Measurements from ENCODE around the gene TUT4. TPM values are rescaled to one million over a fixed set of nuclear protein-coding genes. Genes with fewer than 3 reads are reported as not detected.

TUT4 gene
- total and polyA plus RNA-seq, 2 donors (not counting 3 experiments of a cell fraction or from before 2014, with no cell fraction given): 24.7 to 41.2 TPM

- no peak for TF ChIP-seq FOS (IDR thresholded peaks at IDR 0.05; ENCODE audit: borderline replicate concordance, insufficient read depth, low read length)
- TF ChIP-seq MYC (IDR thresholded peaks at IDR 0.05; ENCODE audit: low read depth, low read length): no peak
- TF ChIP-seq MAX (IDR thresholded peaks at IDR 0.05; ENCODE audit: insufficient read depth, insufficient read length): no peak
- no peak for TF ChIP-seq JUN (IDR thresholded peaks at IDR 0.05; ENCODE audit: borderline replicate concordance, insufficient read depth, insufficient read length, low read depth)
- Histone ChIP-seq H3K79me2 (ENCODE audit: control insufficient read depth, insufficient read depth, low read length) (no peaks in the 10 kb centered on the region), H3K4me2 (ENCODE audit: insufficient read depth, low read length) (no peak overlapping the region), H3K4me3 (replicated peaks in 1 of 3; ENCODE audit: insufficient read depth in 1 of 3, low read depth in 1 of 3, low read length in 3 of 3) (no peak overlapping the region), H2AFZ (ENCODE audit: low read depth, low read length) (no peak overlapping the region), H3K27ac (ENCODE audit: insufficient read depth, low read depth, low read length) (no peak overlapping the region), H3K9ac (replicated peaks; ENCODE audit: extremely low read depth, insufficient read depth, low read length) (no peak overlapping the region), H3K9me3 (replicated peaks; ENCODE audit: control insufficient read depth, insufficient read depth, low read length) (no peaks in the 10 kb centered on the region), H3K4me1 (ENCODE audit: control insufficient read depth, extremely low read depth, insufficient read depth, low read length) (no peaks in the 10 kb centered on the region), H3K9me1 (replicated peaks; ENCODE audit: control insufficient read depth, extremely low read depth, insufficient read depth, low read length) (no peaks in the 10 kb centered on the region), H4K20me1 (replicated peaks; ENCODE audit: control insufficient read depth, extremely low read depth, insufficient read depth, low read length) (no peaks in the 10 kb centered on the region), H3K27me3 (ENCODE audit: control insufficient read depth in 2 of 2, insufficient read depth in 2 of 2, low read length in 2 of 2) (peaks cover 15 to 16% of the 10 kb centered on the region in 2 experiments), H3K36me3 (ENCODE audit: control insufficient read depth in 2 of 2, extremely low read depth in 1 of 2, insufficient read depth in 2 of 2, low read length in 2 of 2) (no peaks in the 10 kb centered on the region)
- intact Hi-C loops (cut with micrococcal nuclease): no loop called here
- POLR2A ChIA-PET: no interaction called here
- FAIRE-seq (no peak), DNase-seq (ENCODE audit: low read depth, low spot score) (no peak)
- CTCF ChIA-PET: interaction anchor here (0.7 kb wide), 1 partner anchor 8 kb away, joined by 4 read pairs; no protein-coding TSS in a partner anchor
- BruUV-seq (replicated peaks): no TSS peak
- dilution Hi-C loops (cut with MboI; ENCODE audit: extremely low pct_ligation_motif_present, low sequenced_read_pairs): no loop called here
These were observed 29.3 kb upstream of the TUT4 start for GRCh38 chr1:52582116-52582696.

GRCh38 chr1:52580283-52580682 is 27.4 kb upstream of the TUT4 start:
- TF ChIP-seq POLR2AphosphoS5 (IDR thresholded peaks at IDR 0.05; ENCODE audit: insufficient read depth, low read depth, low read length) (no peak), GATA2 (IDR thresholded peaks at IDR 0.05; ENCODE audit: insufficient read depth, insufficient read length, low read depth, low read length) (no peak)
- no peaks in the 10 kb centered on the region for H3K9me1 ChIP-seq (replicated peaks; ENCODE audit: control insufficient read depth, extremely low read depth, insufficient read depth, low read length)
- no peak for DNase-seq (ENCODE audit: low read depth, low spot score)
- no peak for FAIRE-seq
- H3K9me3 ChIP-seq (replicated peaks; ENCODE audit: control insufficient read depth, insufficient read depth, low read length): no peaks in the 10 kb centered on the region
- H4K20me1 ChIP-seq (replicated peaks; ENCODE audit: control insufficient read depth, extremely low read depth, insufficient read depth, low read length): no peaks in the 10 kb centered on the region
- H3K27ac ChIP-seq (ENCODE audit: insufficient read depth, low read depth, low read length): no peak overlapping the region
- no peaks in the 10 kb centered on the region for H3K79me2 ChIP-seq (ENCODE audit: control insufficient read depth, insufficient read depth, low read length)
- no peak overlapping the region for H3K4me3 ChIP-seq (replicated peaks in 1 of 3; ENCODE audit: insufficient read depth in 1 of 3, low read depth in 1 of 3, low read length in 3 of 3)
- H3K9ac ChIP-seq (replicated peaks; ENCODE audit: extremely low read depth, insufficient read depth, low read length): no peak overlapping the region
- H3K27me3 ChIP-seq (ENCODE audit: control insufficient read depth in 2 of 2, insufficient read depth in 2 of 2, low read length in 2 of 2): peaks cover 9 to 14% of the 10 kb centered on the region in 2 experiments
- H2AFZ ChIP-seq (ENCODE audit: low read depth, low read length): no peak overlapping the region
- dilution Hi-C loops (cut with MboI; ENCODE audit: extremely low pct_ligation_motif_present, low sequenced_read_pairs) (no loop called here), intact Hi-C loops (cut with micrococcal nuclease) (no loop called here)
- H3K36me3 ChIP-seq (ENCODE audit: control insufficient read depth in 2 of 2, extremely low read depth in 1 of 2, insufficient read depth in 2 of 2, low read length in 2 of 2): no peaks in the 10 kb centered on the region
- CTCF ChIA-PET: no interaction called here
- no TSS peak for BruUV-seq (replicated peaks)
- POLR2A ChIA-PET: no interaction called here
- H3K4me2 ChIP-seq (ENCODE audit: insufficient read depth, low read length): no peak overlapping the region
- no peaks in the 10 kb centered on the region for H3K4me1 ChIP-seq (ENCODE audit: control insufficient read depth, extremely low read depth, insufficient read depth, low read length)

All from endothelial cell of umbilical vein (primary cell).